ENCODE measurements around the gene FIS1.

The FIS1 gene

DNA sequence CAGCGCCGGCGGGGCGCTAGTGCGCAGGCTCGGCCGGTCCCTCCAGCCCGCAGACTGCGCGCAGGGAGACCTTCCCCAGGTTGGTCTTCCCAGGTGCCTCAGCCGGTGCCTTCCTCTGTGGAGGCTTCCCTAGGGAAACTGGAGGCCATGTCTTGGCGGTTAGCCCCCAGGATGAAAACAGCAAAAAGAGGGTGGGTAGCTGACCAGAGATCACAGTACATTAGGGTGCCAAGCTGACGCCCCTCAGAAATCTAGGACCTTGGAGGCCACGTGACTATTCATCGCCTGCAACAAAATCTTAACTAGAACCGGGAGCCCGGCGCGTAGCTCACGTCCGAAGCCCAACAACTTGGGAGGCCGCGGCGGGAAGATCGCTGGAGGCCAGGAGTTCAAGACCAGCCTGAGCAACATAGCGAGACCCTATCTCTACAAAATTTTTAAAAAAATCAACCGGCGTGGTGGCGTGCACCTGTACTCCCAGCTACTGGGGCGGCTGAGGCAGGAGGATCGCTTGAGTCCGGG, 327 bp upstream of the FIS1 start:
- Histone ChIP-seq H3K36me3 (ENCODE audit: control insufficient read depth, insufficient read depth, low read length) (peaks cover 13% of the 10 kb centered on the region), H3K27me3 (replicated peaks; ENCODE audit: control insufficient read depth, insufficient read depth, low read length) (no peaks in the 10 kb centered on the region), H3K4me3 (replicated peaks; ENCODE audit: low read depth, low read length) (peak overlapping the region; percentile 78)
- DNase-seq (ENCODE audit: extremely low read depth, insufficient read length), result no peak
- TF ChIP-seq, protein P1, sequence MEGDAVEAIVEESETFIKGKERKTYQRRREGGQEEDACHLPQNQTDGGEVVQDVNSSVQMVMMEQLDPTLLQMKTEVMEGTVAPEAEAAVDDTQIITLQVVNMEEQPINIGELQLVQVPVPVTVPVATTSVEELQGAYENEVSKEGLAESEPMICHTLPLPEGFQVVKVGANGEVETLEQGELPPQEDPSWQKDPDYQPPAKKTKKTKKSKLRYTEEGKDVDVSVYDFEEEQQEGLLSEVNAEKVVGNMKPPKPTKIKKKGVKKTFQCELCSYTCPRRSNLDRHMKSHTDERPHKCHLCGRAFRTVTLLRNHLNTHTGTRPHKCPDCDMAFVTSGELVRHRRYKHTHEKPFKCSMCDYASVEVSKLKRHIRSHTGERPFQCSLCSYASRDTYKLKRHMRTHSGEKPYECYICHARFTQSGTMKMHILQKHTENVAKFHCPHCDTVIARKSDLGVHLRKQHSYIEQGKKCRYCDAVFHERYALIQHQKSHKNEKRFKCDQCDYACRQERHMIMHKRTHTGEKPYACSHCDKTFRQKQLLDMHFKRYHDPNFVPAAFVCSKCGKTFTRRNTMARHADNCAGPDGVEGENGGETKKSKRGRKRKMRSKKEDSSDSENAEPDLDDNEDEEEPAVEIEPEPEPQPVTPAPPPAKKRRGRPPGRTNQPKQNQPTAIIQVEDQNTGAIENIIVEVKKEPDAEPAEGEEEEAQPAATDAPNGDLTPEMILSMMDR (IDR thresholded peaks at IDR 0.05; ENCODE audit: insufficient read depth, low read length, poor library complexity, severe bottlenecking), result no peak

GRCh38 chr7:101243646-101244374, 1.1 kb downstream of the FIS1 start:
- Histone ChIP-seq H3K4me3 (replicated peaks; ENCODE audit: low read depth, low read length) (peak overlapping the region; percentile 78), H3K27me3 (replicated peaks; ENCODE audit: control insufficient read depth, insufficient read depth, low read length) (no peaks in the 10 kb centered on the region), H3K36me3 (ENCODE audit: control insufficient read depth, insufficient read depth, low read length) (peaks cover 24% of the 10 kb centered on the region)
- TF ChIP-seq, protein P1 (IDR thresholded peaks at IDR 0.05; ENCODE audit: insufficient read depth, low read length, poor library complexity, severe bottlenecking), result no peak
- no peak for DNase-seq (ENCODE audit: extremely low read depth, insufficient read length)

GRCh38 chr7:101241443-101242349, 3.2 kb downstream of the FIS1 start:
- DNase-seq (ENCODE audit: extremely low read depth, insufficient read length), result no peak
- Histone ChIP-seq H3K36me3 (ENCODE audit: control insufficient read depth, insufficient read depth, low read length) (peaks cover 29% of the 10 kb centered on the region), H3K4me3 (replicated peaks; ENCODE audit: low read depth, low read length) (no peak overlapping the region), H3K27me3 (replicated peaks; ENCODE audit: control insufficient read depth, insufficient read depth, low read length) (no peaks in the 10 kb centered on the region)
- TF ChIP-seq, protein P1 (IDR thresholded peaks at IDR 0.05; ENCODE audit: insufficient read depth, low read length, poor library complexity, severe bottlenecking), result no peak

GRCh38 chr7:101241015-101241363, 3.9 kb downstream of the FIS1 start:
- peaks cover 28% of the 10 kb centered on the region for H3K36me3 ChIP-seq (ENCODE audit: control insufficient read depth, insufficient read depth, low read length)
- TF ChIP-seq, protein P1 (IDR thresholded peaks at IDR 0.05; ENCODE audit: insufficient read depth, low read length, poor library complexity, severe bottlenecking), result no peak
- DNase-seq (ENCODE audit: extremely low read depth, insufficient read length), result no peak
- H3K27me3 ChIP-seq (replicated peaks; ENCODE audit: control insufficient read depth, insufficient read depth, low read length), result no peaks in the 10 kb centered on the region
- H3K4me3 ChIP-seq (replicated peaks; ENCODE audit: low read depth, low read length), result no peak overlapping the region

DNA sequence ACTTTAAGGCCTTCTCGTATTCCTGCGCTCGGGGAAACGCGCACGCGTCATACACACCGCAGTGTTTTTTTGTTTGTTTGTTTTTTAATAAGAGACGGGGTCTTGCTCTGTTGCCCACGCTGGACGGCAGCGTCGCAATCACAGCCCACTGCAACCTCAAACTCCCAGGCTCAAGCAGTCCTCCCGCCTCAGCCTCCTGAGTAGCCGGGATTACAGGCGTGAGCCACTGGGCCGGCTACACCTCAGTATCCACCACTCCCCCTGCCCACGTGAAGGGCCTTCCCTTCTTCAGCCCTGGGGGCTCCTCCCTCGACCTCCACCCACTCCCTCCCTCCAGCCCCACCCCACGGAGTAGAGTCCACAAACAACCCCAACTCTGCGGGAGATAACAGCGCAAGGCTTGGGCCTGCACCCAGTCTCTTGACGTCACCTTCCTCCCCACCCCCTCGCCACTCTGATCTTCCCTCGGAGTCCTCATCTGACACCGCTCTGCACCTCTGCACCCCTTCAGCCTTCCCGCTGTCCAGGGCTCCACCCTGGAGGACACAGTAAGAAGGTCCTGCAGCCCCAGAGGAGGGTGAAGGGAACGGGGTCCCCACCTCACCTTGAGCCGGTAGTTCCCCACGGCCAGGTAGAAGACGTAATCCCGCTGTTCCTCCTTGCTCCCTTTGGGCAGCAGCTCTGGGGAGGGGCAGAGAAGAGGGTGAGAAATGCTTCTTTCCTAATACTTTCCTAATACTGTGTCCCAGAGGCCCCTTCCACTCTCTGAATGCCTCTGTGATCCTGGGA, 4.5 kb downstream of the FIS1 start:
- Histone ChIP-seq H3K27me3 (replicated peaks; ENCODE audit: control insufficient read depth, insufficient read depth, low read length) (no peaks in the 10 kb centered on the region), H3K4me3 (replicated peaks; ENCODE audit: low read depth, low read length) (no peak overlapping the region), H3K36me3 (ENCODE audit: control insufficient read depth, insufficient read depth, low read length) (peaks cover 26% of the 10 kb centered on the region)
- DNase-seq (ENCODE audit: extremely low read depth, insufficient read length), result no peak
- TF ChIP-seq, protein P1 (IDR thresholded peaks at IDR 0.05; ENCODE audit: insufficient read depth, low read length, poor library complexity, severe bottlenecking), result no peak
